ENCODE data around the gene CXCL14. TPM values are rescaled to one million over a fixed set of nuclear protein-coding genes. Genes with fewer than 3 reads are reported as not detected.

CXCL14 gene
- total RNA-seq, 2 donors from 2014 or later, result 0.20 to 0.44 TPM

GRCh38 chr5:135526924-135527323, 51.9 kb downstream of the CXCL14 start:
- TF ChIP-seq CTCF (conservative IDR thresholded peaks at IDR 0.05), result no peak
- H3K9me3 ChIP-seq (ENCODE audit: control insufficient read depth, low read length), result peaks cover 8% of the 10 kb centered on the region
- no peaks in the 10 kb centered on the region for H3K4me1 ChIP-seq (ENCODE audit: control insufficient read depth, insufficient read depth, low read length)
- DNase-seq, result no peak
- peaks cover 35% of the 10 kb centered on the region for H3K9me3 Mint-ChIP-seq
- no peak overlapping the region for H3K4me3 Mint-ChIP-seq
- H3K4me3 ChIP-seq (ENCODE audit: low read length), result no peak overlapping the region
- H3K27ac Mint-ChIP-seq, result no peak overlapping the region
- H3K36me3 ChIP-seq (ENCODE audit: control insufficient read depth, insufficient read depth, low read length), result no peaks in the 10 kb centered on the region
- H3K36me3 Mint-ChIP-seq (ENCODE audit: low read depth), result peaks cover 4% of the 10 kb centered on the region
- no peak overlapping the region for H3K27ac ChIP-seq (ENCODE audit: low read depth, low read length)
- H3K9ac ChIP-seq (ENCODE audit: extremely low read depth, low read length, poor library complexity, severe bottlenecking), result no peak overlapping the region
- H3K27me3 Mint-ChIP-seq (ENCODE audit: insufficient read depth), result peaks cover 100% of the 10 kb centered on the region
- H3K4me1 Mint-ChIP-seq, result no peaks in the 10 kb centered on the region
- peaks cover 94% of the 10 kb centered on the region for H3K27me3 ChIP-seq (ENCODE audit: control insufficient read depth, insufficient read depth, low read length, poor library complexity, severe bottlenecking)

- peaks cover 96% of the 10 kb centered on the region for H3K27me3 Mint-ChIP-seq (ENCODE audit: insufficient read depth)
- WGBS, 2 experiments (ENCODE audit: insufficient coverage in 1 of 2, insufficient read length in 1 of 2), result 33 to 69% methylated on average over 1 to 2 of the region's 2 CpGs
- H3K9me3 Mint-ChIP-seq, result peaks cover 52% of the 10 kb centered on the region
- Histone ChIP-seq H3K4me3 (ENCODE audit: low read length) (no peak overlapping the region), H3K36me3 (ENCODE audit: control insufficient read depth, insufficient read depth, low read length) (no peaks in the 10 kb centered on the region), H3K9ac (ENCODE audit: extremely low read depth, low read length, poor library complexity, severe bottlenecking) (no peak overlapping the region), H3K9me3 (ENCODE audit: control insufficient read depth, low read length) (peaks cover 21% of the 10 kb centered on the region), H3K27me3 (ENCODE audit: control insufficient read depth, insufficient read depth, low read length, poor library complexity, severe bottlenecking) (peaks cover 69% of the 10 kb centered on the region), H3K4me1 (ENCODE audit: control insufficient read depth, insufficient read depth, low read length) (no peaks in the 10 kb centered on the region), H3K27ac (ENCODE audit: low read depth, low read length) (no peak overlapping the region)
- H3K27ac Mint-ChIP-seq, result no peak overlapping the region
- H3K36me3 Mint-ChIP-seq (ENCODE audit: low read depth), result peaks cover 6% of the 10 kb centered on the region
- DNase-seq, result no peak
- no peak for TF ChIP-seq CTCF (conservative IDR thresholded peaks at IDR 0.05)
- H3K4me3 Mint-ChIP-seq, result no peak overlapping the region
- no peaks in the 10 kb centered on the region for H3K4me1 Mint-ChIP-seq
These were observed 56.8 kb downstream of the CXCL14 start for GRCh38 chr5:135521964-135522363.

Other genes with a start within 250 kb of the CXCL14 start
- gene MACROH2A1, start 179.8 kb downstream of the CXCL14 start, total RNA-seq, result 100 to 1,000 TPM; 256 to 288 TPM
- not detected for gene DCANP1, start 131.6 kb downstream of the CXCL14 start, total RNA-seq
- gene TIFAB, start 126.6 kb downstream of the CXCL14 start, total RNA-seq, result not detected
- not detected for gene NEUROG1, start 43.0 kb downstream of the CXCL14 start, total RNA-seq